Fibroblast of peridontal ligament (primary cell): Measurements from ENCODE around the gene EPHB2.
A peak's percentile ranks its signal among the peaks of the same experiment; 100 is the strongest.
"Not testable (repeated sequence)": the region's sequence is repeated elsewhere in the genome, so short reads cannot be mapped to it uniquely, and the experiment has no call there.

Source experiments
- DNase-seq: peaks from one replicate; pipeline ENCODE4 v3.0.0-alpha.2; 2010; ENCODE audit errors: extremely low read depth

The EPHB2 gene

GRCh38 chr1:22710701-22711049 is at the start of gene EPHB2:
EPHB2 (plus strand) TSS chr1:22710839; CDS start chr1:22710983, 144 bp downstream.
- no peak for DNase-seq

DNA sequence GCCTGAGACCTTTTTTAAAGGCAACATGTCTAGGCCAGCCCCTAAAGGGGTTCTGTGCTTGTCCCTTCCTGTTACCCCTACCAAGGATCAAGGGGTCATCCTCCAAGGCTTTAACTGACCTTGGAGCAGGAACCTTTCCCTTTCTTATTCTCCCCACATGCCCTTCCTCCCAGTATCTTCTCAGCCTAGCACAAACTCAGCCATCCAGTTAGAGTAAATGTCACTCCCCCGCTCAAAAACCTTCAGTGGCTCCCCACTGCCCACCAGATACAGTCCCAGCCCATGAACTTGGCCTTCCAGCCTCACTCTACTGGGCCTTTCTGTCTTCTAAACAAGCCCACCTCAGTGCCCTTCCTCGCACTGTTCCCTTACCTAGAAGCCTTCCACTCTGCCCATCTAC is 48.8 kb upstream of the EPHB2 start:
- DNase-seq: no peak

- no peak for DNase-seq
Measured at GRCh38 chr1:22662318-22662717, 48.3 kb upstream of the EPHB2 start.

- no peak for DNase-seq
Measured at GRCh38 chr1:22662986-22663408, 47.6 kb upstream of the EPHB2 start.

DNA sequence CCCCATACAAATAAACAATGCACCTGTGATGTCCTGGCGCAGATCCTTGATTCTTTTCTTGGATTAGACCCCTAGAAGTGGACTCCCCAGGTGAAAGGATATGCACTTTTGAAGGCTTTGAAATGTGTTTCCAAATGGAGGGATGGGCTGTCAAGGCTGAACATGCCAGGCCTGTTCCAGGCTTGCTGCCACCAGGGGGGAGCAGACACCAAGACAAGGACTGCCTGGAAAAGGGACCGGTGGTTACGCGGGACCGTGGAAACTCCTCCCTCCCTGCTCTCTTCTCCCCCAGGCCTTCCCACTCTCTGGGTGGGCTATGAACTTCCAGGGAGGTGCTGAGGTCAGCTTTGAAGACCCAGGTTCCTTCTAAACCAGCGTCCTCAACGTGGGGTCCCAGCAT is 44.9 kb upstream of the EPHB2 start:
- peak; percentile 3 for DNase-seq

DNA sequence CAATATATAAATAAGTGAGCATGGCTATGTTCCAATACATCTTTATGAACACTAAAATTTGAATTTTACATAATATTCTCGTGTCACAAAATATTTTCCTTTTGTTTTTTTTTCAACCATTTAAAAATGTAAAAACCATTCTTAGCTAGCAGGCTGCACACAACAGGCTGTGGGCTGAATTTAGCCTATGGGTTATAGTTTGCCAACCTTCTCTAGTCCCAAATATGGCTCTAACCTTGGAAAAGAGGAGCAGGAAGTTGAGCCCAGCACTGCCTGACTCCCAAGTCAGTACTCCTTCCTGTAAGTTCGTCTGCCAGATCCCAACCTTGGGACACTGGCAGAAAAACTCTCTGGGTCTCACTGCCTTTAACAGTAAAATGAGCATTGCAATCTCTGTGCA is 44.2 kb upstream of the EPHB2 start:
- DNase-seq: no peak

DNA sequence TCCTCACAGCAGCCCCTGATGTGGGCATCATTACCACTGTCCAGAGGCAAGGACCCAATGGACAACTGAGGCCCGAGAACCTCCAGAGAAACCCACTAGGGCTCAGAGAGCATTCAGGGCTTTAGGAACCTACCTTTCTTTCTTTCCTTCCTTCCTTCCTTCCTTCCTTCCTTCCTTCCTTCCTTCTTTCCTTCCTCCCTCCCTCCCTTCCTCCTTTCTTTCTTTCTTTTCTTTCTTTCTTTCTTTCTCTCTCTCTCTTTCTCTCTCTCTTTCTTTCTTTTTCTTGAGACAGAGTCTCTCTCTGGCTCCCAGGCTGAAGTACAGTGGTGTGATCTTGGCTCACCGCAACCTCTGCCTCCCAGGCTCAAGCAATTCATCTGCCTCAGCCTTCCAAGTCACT is 41.8 kb upstream of the EPHB2 start:
- not testable (repeated sequence) for DNase-seq

GRCh38 chr1:22670352-22670975 is 40.2 kb upstream of the EPHB2 start:
- no peak for DNase-seq

DNA sequence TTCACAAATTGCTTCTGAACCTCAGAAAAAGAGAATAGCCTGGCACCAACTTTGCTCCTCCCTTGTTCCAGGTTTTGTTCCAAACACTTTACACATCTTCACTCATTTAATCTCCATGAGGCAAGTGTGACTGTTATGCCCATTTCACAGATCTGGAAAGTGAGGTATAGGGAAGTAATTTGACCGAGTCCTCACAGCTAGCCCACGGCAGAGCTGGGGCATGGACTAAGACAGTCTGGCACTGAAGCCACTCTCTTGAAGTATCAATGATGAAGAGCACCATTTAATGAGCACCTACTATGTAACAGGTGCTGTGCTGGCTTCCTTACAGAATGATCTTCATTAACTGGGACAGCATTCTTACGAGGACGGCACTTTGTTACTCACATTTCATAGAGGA is 38.6 kb upstream of the EPHB2 start:
- no peak for DNase-seq

DNA sequence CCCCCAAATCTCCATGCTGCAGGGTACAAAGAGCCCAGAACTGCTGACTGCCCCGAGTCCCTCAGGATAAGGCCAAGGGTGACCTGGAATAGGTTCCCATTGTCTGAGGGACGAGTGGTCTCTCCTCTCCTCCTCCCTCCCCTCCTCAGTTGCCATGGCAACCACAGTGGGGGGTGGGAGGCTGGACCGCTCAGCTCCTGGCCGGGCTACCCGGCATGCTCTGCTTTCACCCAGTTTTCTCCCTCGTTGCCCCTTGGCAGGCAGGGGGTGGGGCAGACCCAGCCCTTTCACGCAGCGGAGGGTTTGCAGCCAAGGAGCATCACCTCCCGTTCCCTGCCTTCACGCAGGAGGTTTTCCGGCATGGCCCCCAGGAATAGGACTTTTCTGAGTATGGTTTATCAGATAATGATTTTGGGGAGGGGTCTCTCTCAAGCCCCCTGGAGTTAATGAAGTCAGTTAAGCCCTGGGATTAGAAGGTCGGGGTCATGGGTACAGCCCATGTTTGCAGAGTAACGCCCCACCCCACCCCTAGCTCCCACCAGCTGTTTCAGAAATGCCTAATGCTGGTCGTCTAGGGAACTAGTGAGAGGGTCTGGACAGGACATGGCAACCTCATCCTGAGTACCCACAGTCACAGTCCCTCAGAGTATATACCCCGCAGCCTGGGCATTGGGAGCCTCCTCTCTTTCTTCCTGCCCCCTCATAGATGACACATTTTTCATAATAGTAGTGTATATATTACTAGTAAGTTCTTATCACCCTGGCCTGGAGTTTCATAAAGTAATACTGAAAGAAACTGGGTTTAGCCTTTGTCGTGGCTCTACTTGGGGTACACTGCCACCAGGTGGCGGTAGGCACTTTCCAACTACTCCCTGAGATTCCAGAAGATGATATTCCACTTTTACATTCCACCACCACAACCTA is 36.9 kb upstream of the EPHB2 start:
- DNase-seq: peak; percentile 72

DNA sequence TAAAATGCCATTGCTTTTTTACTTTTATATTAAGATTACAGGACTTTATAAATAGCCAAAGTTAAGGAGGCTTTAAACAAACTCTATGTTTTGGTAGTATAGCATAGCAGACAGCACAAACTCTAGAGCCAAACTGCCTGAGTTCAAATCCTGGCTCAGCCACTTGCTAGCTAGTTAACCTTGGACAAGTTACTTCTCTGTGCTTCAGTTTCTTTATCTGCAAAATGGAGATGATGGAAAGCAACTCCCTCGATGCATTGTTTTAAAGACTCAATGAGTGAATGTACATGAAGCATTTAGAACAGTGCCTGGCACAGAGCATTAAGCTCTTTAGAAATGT is 36.3 kb upstream of the EPHB2 start:
- DNase-seq: no peak

DNA sequence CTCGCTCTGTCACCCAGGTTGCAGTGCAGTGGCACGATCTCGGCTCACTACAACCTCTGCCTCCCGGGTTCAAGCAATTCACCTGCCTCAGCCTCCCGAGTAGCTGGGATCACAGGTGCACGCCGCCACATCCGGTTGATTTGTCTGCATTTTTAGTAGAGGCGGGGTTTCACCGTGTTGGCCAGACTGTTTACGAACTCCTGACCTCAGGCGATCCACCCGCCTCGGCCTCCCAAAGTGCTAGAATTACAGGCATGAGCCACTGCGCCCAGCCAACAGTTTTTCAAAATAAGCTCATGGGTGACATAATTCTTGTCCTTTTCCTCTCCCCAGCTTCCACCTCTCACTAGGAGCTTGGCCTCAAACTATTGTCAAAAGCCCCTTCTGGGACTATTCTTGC is 34.5 kb upstream of the EPHB2 start:
- DNase-seq: not testable (repeated sequence)

GRCh38 chr1:22676916-22677583 is 33.6 kb upstream of the EPHB2 start:
- DNase-seq: no peak

DNA sequence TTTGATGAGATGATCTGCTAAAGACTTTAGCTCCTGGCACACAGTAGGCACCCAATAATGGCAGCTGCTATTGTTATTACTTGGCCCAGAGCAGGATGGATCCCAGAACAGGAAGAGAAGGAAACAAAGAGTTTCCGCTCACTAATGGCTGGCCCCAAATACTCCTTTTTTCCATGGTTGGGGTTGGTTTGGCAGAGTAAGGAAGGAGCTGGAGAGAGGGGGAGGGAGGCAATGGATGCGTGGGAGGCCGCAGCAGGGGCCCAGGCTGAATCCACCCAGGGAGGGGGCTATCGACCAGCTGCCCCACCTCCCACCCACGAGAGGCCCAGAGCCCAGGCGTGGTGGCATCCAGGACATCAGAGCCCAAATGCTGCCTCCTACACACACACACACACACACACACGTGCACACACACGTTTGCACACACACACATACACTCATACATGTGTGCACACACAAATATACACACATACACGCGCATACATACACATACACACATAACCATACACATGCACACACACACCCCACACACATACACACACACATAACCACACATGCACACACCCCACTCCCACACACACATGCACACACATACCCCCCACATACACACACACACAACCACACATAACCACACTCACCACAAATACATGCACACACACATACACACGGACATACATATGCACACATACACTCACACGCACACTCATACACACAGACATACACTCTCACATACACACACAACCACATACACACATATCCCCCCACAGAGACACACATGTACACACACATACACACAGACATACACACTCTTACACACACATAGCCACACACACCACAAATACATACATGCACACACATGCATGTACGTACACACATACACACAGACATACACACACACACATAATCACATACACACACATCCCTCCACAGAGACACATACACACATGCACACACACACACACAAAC is 32.4 kb upstream of the EPHB2 start:
- DNase-seq: no peak

- no peak for DNase-seq
Measured at GRCh38 chr1:22680726-22681125, 29.9 kb upstream of the EPHB2 start.

DNA sequence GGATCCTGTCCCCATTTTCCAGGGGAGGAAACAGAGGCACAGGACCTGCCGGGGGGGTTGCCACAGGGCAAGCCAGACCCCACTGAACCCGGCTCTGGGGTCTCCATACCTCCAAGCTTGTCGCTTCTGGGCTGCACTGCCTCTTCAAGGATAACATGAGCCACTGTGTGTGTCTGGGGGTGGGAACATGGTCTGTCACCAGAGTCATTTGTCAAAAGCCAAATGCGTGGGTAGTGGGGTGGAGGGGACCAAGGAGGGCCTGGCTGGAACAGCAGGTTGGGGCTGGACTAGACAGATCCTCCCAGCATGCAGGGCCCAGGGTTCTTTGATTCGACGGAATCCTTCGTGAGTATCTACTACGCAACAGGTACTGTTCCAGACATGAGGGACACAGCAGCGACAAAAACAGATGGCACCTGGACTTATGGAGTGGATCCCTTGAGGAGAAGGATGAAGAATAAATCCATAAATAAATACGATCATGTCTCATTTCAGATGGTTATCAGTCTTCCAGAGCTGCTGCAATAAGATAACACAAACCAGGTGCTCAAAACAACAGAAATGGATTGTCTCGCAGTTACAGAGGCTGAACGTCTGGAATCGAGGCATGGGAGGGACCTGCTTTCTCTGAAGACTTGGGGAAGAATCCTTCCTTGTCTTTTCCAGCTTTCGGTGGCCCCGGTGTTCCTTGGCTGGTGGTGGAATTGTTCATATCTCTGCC is 28.9 kb upstream of the EPHB2 start:
- no peak for DNase-seq

- DNase-seq: no peak
Measured at GRCh38 chr1:22683547-22683946, 27.1 kb upstream of the EPHB2 start.

DNA sequence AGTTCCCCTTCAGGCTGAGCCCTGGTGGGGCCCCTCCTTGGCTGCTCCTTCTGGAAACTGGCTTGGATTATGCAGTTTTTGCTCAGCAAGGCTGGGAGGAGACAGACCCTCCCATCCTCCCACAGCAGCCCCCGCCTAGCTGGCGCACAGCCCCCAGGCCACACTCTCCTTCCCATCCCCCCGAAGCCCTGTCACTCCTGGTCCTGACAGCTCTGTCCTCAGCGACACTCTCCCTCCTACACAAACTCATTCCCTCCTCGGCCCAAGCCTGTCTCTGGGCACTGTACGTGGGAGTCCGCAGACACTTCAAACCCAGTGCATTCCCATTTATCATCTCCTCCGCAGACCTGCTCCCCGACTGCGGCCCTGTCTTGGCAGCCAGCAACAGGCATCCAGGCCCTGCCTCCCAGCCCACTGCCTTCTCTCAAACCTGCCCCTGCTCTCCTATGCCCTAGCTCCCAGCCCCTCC is 25.0 kb upstream of the EPHB2 start:
- DNase-seq: no peak

DNA sequence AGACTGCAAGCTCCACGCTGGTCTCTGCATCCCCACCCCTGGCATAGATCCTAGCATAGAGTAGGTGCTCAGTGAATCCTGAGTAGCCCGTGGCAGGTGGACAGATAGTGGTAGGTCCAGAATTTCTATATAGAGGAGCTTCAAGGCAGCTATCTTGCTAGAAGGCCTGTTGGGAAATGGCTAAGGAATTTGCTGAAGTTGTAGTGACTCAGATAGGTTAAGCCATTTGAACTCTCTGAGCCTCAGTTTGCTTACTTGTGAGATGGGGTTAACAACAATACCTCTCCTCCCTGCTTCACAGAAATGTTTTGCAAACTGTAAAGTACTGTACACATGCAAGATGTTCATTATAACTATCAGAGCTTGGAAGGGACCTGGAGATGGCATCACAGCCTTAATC is 23.4 kb upstream of the EPHB2 start:
- DNase-seq: no peak

DNA sequence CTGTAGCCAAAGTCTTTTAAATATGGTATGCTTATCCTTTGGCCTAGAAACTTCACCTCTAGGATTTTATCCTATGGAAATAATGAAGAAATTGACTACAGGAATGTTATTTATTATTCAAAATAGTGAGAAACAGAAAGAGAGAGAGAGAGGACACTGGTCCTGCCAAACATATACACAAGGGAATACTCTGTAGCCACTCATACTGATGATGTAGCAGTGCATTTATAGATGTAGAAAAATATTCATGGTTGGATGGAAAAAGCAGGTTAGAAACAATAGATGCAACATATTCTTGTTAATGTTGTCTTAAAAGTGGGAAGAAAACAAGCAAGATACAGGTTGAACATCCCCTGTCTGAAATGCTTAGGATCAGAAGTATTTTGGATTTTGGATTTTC is 22.2 kb upstream of the EPHB2 start:
- DNase-seq: no peak

- peak; percentile 6 for DNase-seq
Measured at GRCh38 chr1:22689505-22689904, 21.1 kb upstream of the EPHB2 start.
